NCI-H526 (cell line): ENCODE results near the gene GOLGA8J.
A peak's percentile ranks its signal among the peaks of the same experiment; 100 is the strongest.
"Not testable (repeated sequence)": the region's sequence is repeated elsewhere in the genome, so short reads cannot be mapped to it uniquely, and the experiment has no call there.

Experiments used
- DNase-seq, 2 experiments: peaks; one replicate each; lab custom pipeline; 2025; lab: John Stamatoyannopoulos, UW

GOLGA8J gene, protein sequence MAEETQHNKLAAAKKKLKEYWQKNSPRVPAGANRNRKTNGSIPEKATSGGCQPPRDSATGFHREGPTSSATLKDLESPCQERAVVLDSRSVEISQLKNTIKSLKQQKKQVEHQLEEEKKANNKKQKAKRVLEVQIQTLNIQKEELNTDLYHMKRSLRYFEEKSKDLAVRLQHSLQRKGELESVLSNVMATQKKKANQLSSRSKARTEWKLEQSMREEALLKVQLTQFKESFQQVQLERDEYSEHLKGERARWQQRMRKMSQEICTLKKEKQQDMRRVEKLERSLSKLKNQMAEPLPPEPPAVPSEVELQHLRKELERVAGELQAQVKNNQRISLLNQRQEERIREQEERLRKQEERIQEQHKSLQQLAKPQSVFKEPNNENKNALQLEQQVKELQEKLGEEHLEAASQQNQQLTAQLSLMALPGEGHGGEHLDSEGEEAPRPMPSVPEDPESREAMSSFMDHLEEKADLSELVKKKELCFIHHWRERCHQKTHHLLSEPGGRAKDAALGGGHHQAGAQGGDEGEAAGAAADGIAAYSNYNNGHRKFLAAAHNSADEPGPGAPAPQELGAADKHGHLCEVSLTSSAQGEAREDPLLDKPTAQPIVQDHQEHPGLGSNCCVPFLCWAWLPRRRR

DNA sequence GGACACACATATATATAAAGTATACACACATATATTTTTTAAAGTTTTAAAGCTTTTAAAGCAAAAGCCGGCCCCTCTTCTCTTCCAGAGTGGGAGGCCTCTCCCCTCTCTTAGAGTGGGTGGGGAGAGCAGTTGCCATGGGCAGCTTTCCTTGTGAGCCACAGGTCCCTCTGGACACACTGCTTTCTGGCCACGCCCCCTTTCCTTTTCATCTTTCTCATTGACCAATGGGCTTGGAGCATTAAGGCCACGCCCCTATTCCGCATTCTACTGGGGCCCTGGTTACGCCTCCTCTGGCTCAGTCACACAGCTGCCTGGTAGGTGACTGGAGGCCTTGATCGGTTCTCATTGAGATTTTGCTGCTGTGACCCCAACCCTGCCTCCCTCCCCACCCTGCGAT is at the start of gene GOLGA8J:
Gene GOLGA8J (plus strand): TSS at position 301 of the 400 bp plus-strand sequence. CDS start 98 bp downstream, at position 399.
- not testable (repeated sequence) for DNase-seq

GRCh38 chr15:30033211-30033610 is 49.5 kb upstream of the GOLGA8J start:
- no peak for DNase-seq

DNA sequence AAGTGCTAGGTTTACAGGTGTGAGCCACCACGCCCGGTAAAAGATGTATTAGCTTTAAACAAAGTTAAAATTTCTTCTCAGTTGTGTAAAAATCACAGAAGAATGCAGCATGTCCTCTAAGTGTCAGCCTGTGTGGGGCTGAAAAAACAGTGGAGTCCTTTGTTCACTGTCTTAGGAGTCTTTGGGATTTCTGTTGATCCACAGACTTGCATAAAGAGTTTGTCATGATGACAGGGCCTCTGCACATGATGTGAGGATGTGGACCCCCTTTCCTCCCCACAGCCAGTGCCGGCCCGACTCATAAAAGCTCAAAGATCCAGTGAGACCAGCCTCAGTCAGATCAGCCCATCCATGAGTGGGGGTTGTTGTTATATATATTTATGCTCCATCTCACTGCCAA is 49.0 kb upstream of the GOLGA8J start:
- no peak for DNase-seq

- DNase-seq, result no peak
These were observed 46.6 kb upstream of the GOLGA8J start for GRCh38 chr15:30036036-30036703.

DNA sequence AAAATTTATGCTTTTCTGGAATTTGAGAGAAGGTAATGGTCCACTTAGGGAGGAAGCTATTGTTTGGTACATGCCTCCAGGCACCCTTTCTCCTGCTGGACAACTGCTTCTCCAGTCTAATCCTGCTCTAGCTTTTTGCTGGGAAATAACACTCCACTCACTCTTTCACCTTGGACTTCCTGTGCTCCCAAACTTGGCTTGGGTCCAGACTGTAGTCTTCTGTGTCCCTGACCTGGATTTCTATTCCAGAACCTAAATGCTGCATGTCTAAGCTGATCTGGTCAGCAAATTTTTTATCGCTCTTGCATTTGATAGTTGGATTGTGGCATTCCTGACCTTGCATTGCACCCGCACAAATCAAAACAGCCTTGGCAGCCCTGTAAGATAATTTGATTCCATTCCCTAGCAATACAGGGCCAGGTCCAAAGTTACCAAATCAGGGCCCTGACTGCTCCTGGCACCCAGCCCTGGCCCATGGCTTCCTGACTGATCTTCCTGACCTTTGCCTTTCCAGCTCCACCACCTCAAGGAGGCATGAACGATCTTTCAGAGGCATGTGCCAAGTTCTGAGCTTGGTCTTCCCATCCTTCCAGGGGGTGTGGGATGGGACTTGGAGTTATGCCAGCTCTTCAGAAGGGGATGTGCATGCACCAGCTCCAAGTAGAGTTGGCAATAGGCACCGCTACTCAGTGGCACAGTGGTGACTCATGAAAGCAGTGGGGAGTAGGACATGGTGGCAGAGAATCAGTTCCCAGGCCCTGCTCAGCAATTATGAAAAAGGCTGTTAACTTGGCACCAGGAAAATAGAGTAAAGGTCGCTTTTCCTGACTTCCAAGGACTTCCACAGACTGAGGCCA is 43.9 kb upstream of the GOLGA8J start:
- DNase-seq, result no peak

- no peak for DNase-seq
These were observed 40.9 kb upstream of the GOLGA8J start for GRCh38 chr15:30041868-30042267.

DNA sequence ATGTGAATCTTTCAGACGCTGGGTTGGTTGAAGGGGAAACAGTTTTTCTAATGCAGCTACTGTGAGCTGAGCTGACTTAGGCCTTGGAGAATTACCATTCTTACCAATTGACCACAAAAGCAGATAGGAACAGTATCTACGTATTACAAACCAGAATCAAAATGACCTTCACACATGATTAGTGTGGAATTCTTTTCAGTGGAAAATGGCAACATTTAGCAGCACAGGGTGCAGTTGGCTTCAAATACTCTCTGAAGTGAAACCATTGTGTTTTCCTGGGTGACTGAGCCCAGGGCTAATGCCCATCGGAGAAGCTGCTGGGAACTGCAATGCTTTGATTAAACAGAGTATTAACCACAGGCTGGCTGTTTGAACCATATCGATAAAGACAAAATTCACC is 40.2 kb upstream of the GOLGA8J start:
- no peak for DNase-seq

- peak in 1 of 2 experiments; percentile 31 for DNase-seq
These were observed 39.5 kb upstream of the GOLGA8J start for GRCh38 chr15:30043211-30043655.

- DNase-seq, result no peak
These were observed 38.4 kb upstream of the GOLGA8J start for GRCh38 chr15:30044377-30044776.

- not testable (repeated sequence) for DNase-seq
These were observed 37.9 kb upstream of the GOLGA8J start for GRCh38 chr15:30044826-30045225.

GRCh38 chr15:30045248-30046041 is 37.3 kb upstream of the GOLGA8J start:
- peak; percentile 69 to 83 for DNase-seq

DNA sequence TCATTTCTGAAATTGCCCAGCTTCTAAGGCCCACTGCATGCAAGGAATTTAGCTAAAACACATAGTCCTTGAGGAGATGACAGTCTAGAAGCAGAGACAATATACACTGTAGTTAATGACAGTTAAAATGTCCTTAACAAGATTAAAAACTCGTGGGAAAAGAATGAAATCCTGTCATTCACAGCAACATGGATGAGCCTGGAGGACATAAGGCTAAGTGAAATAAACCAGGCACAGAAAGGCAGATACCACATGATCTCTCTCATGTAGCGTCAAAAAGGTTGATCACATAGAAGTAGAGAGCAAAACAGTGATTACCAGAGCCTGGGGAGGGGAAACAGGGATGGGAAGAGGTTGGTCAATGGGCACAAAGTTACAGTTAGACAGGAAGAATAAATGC is 36.3 kb upstream of the GOLGA8J start:
- no peak for DNase-seq

- no peak for DNase-seq
These were observed 27.2 kb upstream of the GOLGA8J start for GRCh38 chr15:30055604-30056003.

- no peak for DNase-seq
These were observed 26.6 kb upstream of the GOLGA8J start for GRCh38 chr15:30056166-30056565.

GRCh38 chr15:30059771-30060170 is 23.0 kb upstream of the GOLGA8J start:
- no peak for DNase-seq

DNA sequence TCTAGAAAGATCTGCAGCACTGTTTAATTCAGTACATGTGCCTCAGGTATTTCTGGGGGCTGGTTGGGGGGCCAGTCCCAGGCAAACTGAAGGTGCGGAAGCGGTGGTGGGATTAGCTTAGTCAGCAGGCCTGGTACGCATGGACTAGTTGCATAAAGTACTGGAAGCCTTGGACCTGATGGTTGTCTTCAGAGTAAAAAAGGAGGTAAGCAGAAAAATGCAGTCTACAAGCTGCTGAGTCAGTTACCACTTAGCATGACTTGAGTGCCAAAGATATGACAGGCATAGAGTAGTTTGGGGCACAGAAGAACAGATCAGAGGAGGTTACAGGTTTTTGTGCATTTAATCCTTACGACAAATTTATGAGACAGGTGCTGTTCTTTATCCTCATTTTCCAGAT is 19.9 kb upstream of the GOLGA8J start:
- DNase-seq, result no peak

DNA sequence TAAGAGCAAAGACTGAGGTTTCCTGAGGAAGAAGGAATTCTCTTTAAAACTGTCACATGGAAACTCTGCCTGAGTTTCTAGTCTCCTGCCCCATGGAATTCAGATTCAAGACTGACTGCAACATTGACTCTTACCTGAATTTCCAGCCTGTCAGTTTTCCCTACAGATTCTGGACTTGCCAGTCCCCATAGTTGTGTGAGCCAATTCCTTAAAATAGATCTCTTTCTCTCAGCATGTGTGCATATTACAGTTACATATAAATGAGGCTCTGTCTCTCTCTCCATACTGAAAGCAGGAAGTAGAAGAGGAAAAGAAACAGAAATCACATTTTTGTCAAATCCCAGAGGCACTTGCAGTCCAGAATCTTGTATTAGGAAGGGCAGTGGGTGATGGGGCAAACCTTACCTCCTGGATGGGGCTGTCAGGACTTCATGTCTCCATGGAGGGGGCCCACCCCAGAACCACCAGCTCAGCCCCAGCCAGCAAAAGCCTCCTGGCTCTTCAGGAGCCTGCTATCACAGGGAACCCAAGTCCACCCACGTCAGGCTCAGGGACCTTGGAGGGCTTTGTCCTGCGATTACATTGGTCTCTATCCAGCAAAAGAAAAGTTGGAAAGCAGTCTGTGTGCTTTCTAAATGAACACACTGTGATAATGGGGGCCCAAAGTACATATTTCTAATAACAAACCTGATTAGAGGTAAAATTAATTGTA is 18.8 kb upstream of the GOLGA8J start:
- no peak for DNase-seq

DNA sequence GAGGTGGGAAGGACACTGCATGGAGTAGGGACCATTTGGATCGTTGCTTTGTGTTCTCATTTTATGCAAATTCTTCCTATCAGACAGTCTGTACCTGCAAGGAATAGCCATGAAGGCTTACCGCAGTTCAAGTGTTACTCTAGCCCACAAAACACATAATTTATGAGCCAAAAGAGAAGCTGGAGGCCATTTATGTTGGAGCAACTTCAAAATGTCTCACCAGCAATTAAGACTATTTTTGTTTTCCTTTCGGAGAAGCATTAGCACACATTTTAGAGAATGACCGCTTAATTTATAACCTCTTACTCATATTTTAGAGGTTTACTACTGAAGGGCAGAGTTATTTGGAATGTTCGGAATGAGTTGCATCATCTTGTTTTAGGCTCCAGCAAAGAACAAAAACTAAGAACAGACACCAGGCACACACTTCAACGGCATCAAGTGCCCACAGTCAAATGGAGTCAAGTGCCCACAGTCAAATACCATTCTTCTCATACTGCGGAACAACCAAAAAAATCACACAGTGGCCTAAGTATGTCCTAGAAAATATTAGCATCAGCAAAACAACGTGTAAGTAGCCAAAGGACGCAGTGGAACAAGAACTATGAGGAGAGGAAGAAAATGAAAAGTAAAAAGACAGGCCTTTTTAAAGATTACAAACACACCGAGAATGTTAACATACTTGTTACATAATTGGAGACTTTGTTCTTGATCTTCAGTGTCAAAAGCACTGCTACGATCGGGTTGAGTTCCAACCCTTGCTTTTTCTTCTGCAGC is 17.5 kb upstream of the GOLGA8J start:
- peak; percentile 29 to 59 for DNase-seq

DNA sequence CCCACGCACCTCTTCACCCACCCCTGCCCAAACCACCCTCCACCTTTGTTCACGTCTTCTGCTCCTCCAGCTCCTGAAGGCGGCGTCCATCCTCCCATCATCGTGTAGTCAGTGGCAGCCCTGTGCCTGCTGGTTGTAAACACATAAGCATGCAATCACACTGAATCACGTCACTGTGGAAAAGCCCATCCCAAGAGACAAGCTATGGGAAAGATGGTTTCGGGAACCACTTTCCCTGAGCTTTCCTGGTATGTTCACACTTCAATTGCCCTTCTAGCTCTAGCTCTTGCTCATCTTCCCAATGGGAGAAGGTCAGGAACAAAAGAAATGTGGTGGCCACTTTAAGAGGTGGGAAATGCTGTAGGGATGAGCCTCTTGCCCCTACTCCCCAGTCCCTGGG is 14.4 kb upstream of the GOLGA8J start:
- DNase-seq, result no peak

DNA sequence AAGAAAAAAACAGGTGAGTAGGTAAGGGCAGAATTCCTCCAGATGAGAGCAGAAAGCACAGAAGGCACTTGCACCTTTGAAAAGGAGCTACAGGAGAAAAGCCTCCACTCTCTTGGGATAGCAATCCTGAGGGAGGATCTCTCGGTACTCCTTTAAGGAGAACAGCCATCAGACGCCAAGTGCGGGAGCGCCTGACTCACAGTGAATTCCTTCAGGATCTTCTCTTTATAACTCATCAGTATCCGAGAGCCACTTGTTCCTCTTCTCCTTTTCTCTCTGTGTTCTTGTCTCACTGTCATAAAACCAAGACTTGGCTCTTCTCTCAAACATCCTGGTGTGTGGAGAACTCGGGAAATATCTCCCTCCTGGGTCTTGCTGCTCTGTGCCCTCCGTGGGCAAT is 10.1 kb upstream of the GOLGA8J start:
- DNase-seq, result no peak
